HG03378 (cell line): ENCODE measurements around the gene WWOX.
"Not testable (repeated sequence)": the region's sequence is repeated elsewhere in the genome, so short reads cannot be mapped to it uniquely, and the experiment has no call there.

Experiments used
- ATAC-seq: cut with Tn5 transposase; IDR thresholded peaks from one replicate; pipeline ENCODE4 v1.9.1; 2021; ENCODE audit warnings: mild to moderate bottlenecking, moderate library complexity; ENCODE audit not compliant: unreplicated experiment

Gene WWOX

DNA sequence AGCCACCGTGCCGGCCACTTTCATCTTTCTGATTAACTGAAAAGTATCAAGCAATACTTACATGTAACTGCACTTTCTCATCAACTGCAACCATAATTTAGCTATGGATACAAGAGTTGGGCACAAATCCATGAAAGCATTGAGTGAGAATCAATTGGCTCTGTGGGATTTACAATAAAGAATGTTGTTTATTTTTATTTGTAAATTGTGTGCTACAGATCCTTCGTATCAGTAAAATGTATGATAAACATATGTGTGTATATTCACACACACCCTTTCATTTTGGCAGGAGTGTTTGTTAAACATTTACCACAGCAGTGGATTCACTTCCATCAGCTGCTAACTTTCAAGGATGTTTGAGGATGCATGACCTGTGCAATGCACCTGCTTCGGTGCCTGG is 411.0 kb downstream of the WWOX start:
- ATAC-seq = no peak

DNA sequence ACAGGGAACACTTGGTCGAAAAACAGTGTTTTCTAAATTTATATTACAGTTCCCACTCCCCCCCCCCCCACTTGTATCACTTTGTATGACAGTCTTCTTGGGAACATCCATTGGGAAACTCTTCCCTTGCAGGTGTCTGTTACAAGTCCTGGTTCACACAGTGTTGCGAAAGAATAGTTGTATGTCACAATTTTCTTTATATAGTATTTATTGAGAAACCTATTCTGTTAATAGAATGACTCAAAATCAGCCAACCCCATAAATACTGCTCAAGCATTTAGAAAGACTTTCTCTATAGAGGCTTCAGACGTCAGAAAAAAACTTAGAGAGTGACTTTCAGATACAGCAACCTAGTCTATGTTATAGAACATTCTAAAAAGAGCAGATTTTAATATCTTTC is 414.4 kb downstream of the WWOX start:
- ATAC-seq = no peak

DNA sequence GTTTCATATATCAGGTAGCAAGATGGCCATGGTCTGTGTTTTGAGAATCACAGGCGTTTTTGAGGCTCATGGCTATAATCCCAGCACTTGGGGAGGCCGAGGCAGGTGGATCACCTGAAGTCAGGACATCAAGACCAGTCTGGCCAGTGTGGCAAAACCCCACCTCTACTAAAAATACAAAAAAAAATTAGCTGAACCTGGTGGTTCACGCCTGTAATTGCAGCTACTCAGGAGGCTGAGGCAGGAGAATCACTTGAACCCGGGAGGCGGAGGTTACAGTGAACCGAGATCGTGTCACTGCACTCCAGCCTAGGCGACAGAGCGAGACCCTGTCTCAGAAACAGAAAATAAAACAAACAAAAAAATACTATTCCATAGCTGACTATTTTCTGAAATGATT is 415.4 kb downstream of the WWOX start:
- not testable (repeated sequence) for ATAC-seq

DNA sequence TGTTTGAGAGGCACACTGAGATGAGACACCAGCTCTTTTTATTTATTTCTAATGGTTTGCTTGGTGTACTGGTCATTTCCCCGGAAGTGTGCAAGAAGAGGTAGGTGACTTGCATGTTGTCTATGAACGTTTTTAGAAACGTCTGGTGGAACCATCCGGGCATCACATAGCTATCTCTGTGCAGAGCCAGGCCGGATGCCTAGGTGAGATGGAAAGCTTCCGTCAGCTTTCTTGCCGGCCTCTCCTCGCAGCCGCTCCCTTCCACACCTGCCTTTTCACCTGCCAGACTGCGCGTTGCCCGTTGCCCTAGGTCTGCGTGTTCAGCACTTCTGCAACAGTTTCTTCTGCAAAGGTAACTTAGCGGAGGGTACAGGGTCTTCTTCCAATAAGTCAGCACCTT is 416.0 kb downstream of the WWOX start:
- ATAC-seq = no peak

DNA sequence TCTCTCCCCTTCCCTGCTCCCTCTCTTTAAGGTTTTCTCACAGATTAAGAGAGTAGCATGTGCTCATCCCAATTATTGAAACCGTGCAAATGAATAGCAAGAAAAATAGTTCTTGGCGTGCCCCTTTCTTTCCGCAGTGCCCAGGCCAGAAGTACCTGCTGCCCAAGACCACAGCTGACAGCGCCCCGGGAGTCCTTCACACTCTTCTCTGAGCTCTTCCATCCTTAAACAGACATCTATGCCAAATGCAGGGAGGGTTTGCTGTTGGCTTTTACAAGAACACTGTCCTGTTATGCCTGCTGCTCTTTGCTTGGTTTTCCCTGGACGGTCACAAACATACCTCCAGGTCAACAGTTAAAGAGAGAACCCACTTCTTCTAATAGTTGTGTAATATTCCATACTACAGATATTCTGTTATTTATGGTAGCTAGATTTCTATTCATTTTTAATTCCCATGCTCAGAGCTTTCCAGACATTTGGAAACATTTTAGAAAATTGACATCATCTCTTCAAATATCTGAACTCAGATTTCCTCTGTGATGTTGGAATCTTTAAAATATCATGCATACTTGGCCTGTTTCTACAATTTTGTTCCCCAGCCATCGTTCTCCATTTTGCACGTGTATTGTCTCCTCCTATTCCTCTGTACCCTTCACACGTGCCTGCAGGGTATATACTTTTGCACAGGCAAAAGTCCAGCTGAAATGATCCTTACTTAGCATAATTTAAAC is 416.7 kb downstream of the WWOX start:
- no peak for ATAC-seq

DNA sequence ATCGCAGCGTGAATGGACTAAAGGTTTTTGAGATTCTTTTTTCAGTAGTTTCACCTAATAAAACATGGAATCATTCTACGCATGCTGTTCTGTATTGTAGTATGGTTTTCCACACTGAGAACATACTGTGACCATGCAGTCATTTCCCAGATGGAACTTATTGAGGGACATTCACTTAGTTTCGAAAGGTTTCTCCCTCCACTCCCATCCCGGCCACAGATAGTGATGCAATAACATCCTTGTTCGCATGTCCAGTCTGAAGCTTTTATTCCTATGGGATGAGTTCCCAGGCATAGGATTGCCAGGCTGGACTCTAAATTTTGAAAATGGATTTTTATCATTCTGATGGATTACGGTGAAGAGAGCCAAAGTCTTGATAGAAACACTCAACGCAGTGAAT is 420.4 kb downstream of the WWOX start:
- no peak for ATAC-seq

DNA sequence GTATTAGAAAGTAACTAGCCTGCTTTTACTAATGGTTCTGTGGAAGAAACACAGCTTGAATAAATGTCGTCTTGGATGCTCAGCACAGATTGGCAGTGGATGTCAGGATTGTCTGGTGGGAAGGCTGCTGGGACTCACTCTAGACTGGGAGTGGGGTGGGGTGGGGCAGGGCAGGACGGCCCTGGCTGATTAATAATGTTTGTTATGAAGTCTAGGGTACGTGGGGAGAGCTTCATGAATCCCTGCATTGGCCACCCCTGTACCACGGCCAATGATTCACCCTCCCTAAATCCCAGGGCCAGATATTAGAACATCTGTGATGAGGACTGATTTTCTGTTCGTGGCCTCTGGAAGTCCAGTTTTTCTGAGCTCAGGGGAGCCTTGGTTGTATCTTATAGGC is 421.0 kb downstream of the WWOX start:
- no peak for ATAC-seq

DNA sequence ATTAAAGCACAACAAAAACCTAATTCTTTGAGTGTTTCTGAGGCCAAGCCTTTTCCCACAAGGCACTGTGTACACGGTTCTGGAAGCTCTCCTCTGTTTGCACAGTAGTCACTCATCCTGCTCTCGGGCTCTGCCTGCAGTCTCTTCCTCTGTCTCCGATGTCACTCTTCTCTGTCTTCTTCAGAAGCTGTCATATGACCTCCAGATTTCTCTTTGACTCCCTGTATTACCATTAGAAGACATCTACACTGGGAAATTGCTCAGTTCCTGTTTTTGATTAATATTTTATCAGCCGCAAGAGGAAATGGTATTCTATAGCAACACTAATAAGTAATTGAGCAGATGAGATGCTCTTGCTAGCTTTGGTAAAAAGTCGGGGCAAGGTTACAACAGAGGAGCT is 422.9 kb downstream of the WWOX start:
- peak; percentile 83 for ATAC-seq

DNA sequence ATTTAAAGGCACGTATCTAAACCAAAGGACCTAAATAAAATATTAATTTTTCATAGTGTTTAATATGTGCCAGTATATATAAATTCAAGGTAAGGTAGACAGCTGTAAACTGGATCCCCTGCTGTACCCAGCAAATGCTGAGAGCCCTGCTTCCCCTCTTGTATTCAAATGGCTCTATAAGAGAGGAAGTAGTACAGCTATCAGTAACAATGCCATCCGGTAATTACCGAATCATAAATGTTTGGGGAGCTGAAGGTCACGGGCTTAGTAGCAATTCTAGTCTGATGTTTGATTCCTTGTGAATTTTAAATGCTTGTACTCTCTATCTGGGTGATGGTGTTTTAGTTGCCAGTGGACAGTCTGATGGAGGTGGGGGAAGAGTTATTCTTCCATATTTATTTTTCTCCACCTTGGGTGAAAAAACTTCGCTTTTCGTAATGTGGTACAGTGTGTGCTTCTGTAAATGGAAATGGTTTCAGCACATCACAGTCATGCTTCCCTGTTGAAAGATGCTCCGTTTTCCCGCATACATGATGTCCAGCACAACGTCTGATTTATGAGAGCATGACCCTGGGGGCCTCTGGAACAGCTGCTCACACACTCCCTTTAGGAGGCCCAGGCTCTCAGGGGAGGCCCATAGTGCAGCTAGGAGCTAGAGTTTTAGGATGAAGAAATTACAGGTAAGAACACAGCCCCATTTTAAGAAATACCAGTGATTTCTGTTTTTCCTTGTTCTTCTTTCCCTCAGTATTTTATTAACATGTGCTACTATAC is 423.9 kb downstream of the WWOX start:
- ATAC-seq = no peak

DNA sequence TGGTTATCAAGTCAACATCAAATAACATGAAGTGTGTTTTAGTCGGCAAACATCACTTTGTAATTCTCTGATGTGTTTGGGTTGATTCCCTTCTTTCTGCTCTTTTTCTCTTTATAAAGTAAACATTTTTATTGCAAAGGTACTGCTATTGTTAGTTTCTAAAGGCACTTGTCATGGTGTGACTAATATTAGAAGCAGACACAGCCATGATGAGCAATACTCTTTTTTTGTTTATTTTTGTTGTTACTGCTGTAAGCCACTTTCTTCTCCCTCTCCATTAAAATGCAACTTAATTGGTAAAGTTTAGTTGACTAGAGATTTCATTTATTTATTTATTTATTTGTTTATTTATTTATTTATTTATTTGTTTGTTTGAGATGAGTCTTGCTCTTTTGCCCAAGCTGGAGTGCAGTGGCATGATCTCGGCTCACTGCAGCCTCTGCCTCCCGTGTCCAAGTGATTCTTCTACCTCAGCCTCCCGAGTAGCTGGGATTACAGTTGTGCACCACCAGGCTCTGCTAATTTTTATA is 424.7 kb downstream of the WWOX start:
- no peak for ATAC-seq

DNA sequence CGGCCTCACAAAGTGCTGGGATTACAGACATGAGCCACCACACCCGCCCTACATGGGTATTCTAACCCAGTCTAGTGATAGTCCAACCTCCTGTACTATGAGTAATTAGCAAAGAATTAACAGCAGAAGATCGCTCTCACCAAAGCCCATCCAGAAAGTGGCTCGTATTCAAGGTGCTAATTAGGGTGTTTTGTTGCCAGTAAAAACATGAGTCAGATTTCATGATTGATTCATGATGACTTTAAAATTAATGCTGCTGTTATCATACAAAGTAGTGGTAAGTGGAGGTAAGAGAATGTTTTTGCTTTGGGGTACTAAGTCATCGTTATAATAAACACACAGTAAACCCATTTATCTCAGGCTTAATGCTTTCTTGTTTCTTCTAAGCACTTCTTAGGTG is 428.8 kb downstream of the WWOX start:
- no peak for ATAC-seq

DNA sequence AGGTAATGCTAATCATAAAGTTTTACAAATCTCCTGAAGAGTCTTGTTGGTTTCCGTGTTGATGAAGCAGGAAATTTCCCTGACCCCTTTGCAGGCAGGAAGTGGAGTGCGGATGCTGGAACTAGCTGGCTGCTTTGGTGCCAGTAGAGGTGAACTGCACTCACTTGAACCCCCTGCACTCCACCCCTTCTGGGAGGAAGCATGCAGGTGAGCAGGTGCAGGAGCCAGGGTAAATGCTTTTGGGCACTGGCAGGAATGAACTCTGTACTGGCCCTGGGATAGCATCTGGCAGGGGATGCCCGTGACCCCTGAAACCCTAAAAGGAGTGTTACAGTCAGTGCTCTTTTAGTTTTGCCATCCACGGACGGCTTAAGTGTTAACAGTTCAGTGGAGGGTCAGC is 430.4 kb downstream of the WWOX start:
- ATAC-seq = no peak

DNA sequence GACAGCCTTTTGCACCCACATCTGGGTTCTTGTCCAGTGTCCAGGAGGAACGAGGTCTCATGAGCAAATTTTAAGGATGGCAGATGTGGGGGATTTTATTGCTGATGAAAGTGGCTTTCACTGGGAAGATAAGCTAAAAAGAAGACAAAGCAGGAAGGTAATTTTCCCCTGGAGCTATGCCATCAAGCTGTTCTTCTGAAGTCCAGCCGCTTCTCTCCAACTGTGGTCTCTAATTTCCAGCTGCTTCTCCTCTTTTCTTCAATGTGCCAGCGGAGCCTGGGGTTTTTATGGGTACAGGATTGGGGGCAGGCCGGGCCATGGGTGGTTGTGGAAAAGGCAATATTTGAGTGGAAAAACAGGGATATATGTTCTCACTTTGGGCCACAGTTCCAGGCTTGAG is 430.8 kb downstream of the WWOX start:
- ATAC-seq = no peak

DNA sequence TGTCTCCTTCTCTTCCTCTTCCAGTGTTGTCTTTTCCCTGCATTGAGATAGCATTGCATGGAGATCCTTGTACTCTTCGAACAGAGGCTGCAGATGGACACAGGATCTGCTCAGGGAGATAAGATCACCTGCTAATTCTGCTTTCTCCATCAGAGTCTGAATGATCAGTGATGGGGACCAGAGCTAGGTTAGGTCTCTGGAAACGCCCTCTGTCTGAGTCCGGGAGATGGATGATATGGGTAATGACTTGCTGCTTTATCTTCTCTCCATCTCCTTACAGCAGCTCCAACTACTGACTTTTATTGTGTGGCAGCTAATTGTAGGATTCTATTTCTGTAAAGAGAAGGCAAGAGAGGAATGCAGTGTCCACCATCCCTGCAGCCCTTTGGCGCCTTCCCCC is 435.6 kb downstream of the WWOX start:
- no peak for ATAC-seq

DNA sequence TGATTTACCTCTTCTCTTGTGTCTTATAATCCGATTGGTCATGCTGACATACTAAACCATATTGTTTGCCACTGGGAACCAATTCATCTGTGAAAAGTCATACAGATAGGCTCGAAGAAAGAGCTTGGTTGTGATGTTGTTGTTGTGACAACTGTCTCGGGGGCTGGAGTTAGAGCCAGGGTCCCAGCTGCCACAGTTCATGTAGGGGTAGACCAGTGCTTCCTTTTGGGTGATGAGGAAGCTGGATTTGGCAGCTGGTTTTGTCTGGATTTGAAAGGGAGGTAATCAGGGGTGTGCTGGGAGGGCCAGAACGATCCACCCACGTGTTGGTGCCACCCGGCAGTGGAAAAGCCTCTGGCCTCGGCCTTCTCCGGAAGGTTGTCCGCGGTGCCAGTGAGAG is 438.1 kb downstream of the WWOX start:
- no peak for ATAC-seq

DNA sequence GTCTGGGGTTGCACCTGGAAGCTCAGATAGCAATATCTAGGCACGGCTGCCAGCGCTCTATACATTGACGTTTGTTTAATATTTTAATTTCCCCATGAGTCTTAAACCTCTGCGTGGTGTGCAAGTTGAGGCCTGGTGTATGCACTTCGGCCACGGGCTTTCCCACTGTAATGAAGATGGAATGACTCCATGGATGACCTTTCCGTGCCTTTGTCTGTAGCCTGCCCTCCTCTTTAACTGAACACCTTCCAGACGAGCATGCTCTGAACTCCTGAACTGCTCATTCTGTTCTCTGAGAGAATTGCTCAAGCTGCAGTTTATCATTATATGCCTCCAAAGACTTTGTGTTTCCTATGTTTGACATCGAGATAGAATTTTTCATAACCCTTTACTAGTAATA is 438.8 kb downstream of the WWOX start:
- no peak for ATAC-seq

DNA sequence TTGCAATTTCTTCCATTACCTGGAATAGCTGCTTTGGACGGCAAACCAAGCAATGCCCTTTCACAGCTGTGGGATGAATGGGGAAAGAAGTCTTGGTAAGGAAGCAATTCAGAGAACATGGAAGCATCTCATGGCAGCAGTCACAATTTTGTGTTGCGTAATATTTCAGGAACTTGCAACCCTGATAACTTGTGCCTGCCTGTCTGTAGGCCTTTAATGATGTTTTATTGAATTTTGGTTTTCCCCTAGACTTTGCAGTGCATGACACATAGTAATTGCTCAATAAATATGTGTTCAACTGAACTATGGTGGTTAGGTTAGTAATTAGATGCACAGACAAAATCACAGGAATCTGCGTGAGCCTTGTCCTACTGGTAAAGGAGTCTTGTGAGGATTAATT is 439.5 kb downstream of the WWOX start:
- no peak for ATAC-seq

DNA sequence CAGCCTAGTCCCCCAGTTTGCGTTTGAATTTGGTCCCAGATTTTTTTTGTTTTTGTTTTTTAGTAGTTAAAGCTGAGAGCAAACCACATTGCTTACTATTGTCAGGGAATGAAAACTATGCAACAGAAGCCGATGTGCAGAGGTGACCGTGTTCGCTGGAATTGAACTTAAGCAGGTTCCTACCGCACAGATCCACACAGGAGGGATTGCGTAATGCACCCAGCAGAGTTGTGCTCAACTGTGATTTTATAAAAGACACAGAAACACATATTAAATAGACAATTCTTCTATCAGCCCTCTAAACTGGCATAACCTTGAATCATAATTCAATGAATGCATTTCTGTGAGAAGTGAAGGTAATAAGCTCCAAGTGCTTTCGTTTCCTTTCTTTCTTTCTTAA is 443.0 kb downstream of the WWOX start:
- ATAC-seq = no peak

DNA sequence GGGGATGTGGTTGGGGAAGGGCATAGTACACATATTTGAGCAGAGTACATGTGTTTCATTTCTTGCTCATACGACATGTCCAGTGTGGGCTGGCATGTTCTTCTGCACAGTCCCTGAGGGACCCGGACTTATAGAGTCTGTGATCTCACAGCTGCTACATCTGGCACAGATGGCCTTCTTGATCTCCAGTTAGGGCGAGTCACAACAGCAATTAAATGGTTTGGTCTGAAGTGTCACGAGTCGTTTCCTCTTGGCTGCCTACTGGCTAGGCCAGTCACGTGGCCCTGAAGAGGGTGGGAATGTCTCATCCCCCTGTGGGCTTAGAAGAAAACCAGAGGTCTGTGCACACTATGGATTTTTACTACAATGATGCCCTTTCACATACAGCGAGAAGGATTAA is 443.6 kb downstream of the WWOX start:
- ATAC-seq = no peak

DNA sequence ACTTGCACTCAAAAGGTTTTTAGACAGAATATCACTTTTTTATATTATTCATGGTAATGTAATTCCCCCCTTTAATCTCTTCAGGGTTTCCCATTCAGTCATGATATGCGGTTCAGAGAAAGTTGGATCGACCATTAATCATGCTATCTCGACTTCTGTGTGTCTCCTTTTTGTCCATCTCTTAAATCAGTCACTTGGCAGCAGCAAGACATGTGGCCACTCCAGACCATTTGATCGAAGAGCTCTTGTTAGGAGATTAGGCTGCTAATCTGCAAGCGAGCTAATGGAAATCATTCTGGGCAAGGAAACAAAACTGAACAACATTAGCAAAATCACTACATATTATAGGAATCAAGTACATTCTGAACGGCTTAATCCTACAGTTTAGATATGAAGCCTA is 449.9 kb downstream of the WWOX start:
- no peak for ATAC-seq

DNA sequence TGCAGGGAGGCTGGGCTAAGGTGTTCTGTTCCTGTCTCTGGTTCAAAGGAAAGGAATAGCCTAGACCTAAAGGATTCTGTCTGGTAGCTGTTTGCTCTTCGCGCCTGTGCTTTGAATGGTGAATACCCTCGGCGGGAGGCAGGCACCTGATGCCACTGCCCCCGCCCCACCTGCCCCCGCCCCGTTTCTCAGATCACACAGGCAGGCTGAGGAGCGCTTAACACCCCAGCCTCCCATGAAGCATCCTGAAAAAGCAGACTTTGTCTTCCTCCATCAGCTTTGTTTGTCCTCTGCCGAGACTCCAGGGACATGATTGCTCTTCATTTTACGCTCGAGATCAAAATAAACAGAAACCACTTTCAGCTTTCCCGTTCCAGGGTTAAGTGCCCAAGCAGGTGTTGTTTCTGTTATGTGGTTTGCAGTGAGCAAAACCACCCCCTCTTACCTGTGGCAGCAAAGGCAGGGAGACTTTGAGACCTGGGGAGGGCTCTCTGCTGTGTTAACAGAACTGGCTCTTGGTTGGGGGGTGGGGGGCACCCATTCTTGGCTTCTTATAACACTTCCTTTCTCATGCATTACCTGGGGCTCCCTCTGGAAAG is 452.1 kb downstream of the WWOX start:
- ATAC-seq = no peak

DNA sequence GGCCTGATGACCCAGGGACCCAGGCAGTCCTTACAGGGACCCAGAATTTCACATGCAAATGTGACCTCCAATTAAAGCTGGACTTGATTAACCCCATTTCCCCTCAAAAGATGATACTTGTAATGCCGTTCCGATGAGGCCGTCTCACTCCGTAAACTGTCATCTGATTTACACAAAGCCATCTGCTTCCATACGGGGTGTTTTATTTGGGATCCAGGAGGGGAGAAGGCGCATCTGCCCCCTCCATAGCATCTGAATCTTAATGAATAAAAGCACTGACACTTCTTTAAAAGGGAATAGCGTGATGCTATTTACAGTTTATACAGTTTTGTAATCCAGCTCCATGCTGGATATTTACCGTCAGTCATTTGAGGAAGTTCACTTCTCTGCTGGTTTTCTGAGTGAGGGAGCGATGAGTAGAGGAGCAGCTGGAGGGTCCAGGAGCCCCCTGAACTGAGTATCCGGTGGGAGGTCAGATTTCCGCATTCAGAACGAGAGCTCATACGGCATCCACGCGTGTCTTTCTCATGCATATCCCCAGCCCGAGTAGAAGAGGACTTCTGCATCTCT is 452.7 kb downstream of the WWOX start:
- ATAC-seq = no peak
